ENCODE data around the gene TMPRSS9.

GRCh38 chr19:2362970-2363300 lies 2.9 kb downstream of the TMPRSS9 start:
- no peak for TF ChIP-seq CTCF (IDR thresholded peaks at IDR 0.05)
- no peak for TF ChIP-seq POLR2AphosphoS5 (IDR thresholded peaks at IDR 0.05)
